HG03575 (cell line): ENCODE measurements around the gene PFKL.

ENCODE experiments used
- ATAC-seq: cut with Tn5 transposase; IDR thresholded peaks from one replicate; pipeline ENCODE4 v1.9.1; 2021; ENCODE audit not compliant: unreplicated experiment, insufficient number of reproducible peaks, low FRiP score; ENCODE audit errors: extremely low read depth

Gene PFKL

GRCh38 chr21:44304877-44305293, 5.0 kb downstream of the PFKL start:
- no peak for ATAC-seq

GRCh38 chr21:44305691-44306090, 5.8 kb downstream of the PFKL start:
- no peak for ATAC-seq

GRCh38 chr21:44306936-44307704, 7.3 kb downstream of the PFKL start:
- ATAC-seq, result no peak

- ATAC-seq, result no peak
Measured at GRCh38 chr21:44310628-44311507, 11.0 kb downstream of the PFKL start.

- no peak for ATAC-seq
Measured at GRCh38 chr21:44312089-44312488, 12.2 kb downstream of the PFKL start.

- no peak for ATAC-seq
Measured at GRCh38 chr21:44312716-44313115, 12.9 kb downstream of the PFKL start.

- no peak for ATAC-seq
Measured at GRCh38 chr21:44313451-44313850, 13.6 kb downstream of the PFKL start.

GRCh38 chr21:44314128-44314527, 14.3 kb downstream of the PFKL start:
- no peak for ATAC-seq

GRCh38 chr21:44314561-44314960, 14.7 kb downstream of the PFKL start:
- ATAC-seq, result no peak

- ATAC-seq, result no peak
Measured at GRCh38 chr21:44315691-44316203, 15.9 kb downstream of the PFKL start.

- ATAC-seq, result no peak
Measured at GRCh38 chr21:44316277-44316900, 16.5 kb downstream of the PFKL start.

GRCh38 chr21:44317241-44317782, 17.5 kb downstream of the PFKL start:
- ATAC-seq, result no peak

GRCh38 chr21:44317871-44318270, 18.0 kb downstream of the PFKL start:
- no peak for ATAC-seq

GRCh38 chr21:44318489-44319285, 18.8 kb downstream of the PFKL start:
- no peak for ATAC-seq

GRCh38 chr21:44319407-44320065, 19.7 kb downstream of the PFKL start:
- ATAC-seq, result no peak

- ATAC-seq, result no peak
Measured at GRCh38 chr21:44320847-44321246, 21.0 kb downstream of the PFKL start.

- no peak for ATAC-seq
Measured at GRCh38 chr21:44321846-44322450, 22.1 kb downstream of the PFKL start.
